Measurements from ENCODE around the gene PPID.
"Not testable (repeated sequence)": the region's sequence is repeated elsewhere in the genome, so short reads cannot be mapped to it uniquely, and the experiment has no call there.

Gene PPID

GRCh38 chr4:158722917-158723793 is at the start of gene PPID:
Gene PPID (minus strand): TSS chr4:158723396. CDS start chr4:158723288, 108 bp downstream.
- peak; percentile 68 for DNase-seq

- DNase-seq: no peak
Measured at GRCh38 chr4:158771776-158772175, 48.6 kb upstream of the PPID start.

DNA sequence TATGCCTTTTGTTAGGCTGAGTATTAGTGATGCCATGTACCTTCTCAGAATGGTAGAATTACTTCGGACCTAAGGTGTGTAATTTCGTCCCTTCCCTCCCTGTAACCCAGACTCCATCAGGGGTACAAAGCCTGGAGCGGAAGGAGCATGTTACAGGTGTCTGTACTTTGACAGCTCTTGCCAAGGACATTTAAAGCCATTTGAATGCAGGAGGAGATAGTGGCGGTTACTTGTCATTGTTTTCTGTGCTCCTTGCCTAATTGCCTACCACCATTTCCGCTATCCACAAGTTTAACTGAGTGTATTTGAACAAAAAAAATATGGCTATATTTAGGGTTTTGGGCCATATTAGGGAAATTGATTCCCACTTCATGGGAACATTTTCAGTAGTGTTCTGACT is 47.5 kb upstream of the PPID start:
- no peak for DNase-seq

GRCh38 chr4:158769175-158769921 is 46.2 kb upstream of the PPID start:
- peak; percentile 15 for DNase-seq

DNA sequence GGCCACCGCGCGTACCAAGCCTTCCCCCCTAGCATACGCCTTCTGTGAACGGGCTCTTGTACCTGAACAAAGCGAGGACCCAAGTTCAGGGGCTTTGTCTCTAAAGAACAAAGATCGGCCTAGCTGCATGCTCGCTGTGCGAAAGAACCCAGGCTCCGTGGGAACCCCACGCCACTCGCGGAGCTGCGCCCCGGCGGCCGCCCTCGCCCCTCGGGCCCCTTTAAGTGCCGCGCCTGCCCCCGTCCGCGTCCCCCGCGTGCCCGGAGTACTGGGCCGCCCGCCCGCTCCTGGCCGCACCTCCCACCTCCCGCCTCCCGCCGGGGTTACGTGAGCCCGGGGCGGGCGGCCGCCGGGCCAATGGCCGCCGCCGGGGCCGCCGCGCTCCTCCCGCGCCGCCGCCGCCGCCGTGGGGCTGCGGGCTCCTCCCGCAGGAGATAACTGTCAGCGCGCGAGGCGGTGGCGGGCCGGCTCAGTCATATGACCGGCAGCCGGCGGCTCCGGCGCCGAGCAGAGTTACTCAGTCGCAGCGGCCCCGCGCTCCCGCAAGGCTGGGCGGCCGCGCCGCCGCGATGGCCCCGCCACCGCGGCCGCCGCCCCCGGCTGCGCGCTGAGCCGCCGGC is 45.5 kb upstream of the PPID start, which contains the start of gene FNIP2:
Gene FNIP2, plus strand, starts transcription at position 472 of the 620 bp plus-strand sequence. CDS start 187 bp downstream, outside the sequence.
- peak; percentile 61 for DNase-seq

DNA sequence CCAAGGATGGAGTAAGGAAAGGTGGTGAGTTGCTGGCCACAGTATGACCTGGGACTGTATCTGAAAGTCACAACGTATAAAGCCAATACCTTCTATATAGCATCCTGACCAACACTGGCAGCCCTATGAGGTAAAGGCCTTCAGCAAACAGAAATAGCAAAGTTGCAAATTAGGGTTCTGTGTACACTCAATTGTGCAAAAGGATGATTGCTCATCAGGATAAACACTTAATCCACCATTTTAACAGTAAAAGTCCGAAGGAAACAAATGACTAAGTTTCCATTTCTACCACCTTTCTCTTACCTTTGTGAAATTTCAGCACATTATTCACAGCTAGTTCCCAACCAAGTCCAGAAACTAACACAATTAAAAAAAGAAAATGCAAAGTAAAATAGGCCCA is 44.3 kb upstream of the PPID start:
- DNase-seq: no peak

DNA sequence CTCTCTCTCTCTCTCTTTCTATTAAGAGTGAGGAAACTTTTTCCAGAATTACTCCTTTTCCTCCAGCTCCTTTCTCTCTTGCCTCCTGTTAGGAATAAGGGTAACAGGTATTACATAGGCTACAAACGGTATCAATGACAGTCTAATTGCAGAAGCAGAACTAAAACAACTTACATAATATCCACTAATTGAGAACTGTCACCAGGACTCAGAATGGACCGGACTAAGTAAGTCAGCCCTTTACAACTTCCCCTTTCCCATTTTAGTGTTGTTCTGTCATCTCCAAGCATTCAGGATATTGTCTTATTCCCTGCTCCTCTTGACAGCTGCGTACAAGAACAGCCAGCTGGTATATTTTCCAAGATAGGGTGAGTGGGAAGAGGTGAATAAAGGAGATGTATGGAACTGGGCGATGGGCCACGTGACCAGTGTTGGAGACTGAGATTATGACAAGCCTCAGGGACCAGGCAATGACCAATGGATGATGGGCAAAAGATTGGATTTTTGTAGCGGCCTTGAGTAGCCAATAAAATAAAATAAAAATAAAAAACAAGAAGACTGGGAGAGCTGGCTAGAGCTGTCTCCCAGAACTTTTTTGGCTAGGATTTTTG is 43.3 kb upstream of the PPID start:
- no peak for DNase-seq

DNA sequence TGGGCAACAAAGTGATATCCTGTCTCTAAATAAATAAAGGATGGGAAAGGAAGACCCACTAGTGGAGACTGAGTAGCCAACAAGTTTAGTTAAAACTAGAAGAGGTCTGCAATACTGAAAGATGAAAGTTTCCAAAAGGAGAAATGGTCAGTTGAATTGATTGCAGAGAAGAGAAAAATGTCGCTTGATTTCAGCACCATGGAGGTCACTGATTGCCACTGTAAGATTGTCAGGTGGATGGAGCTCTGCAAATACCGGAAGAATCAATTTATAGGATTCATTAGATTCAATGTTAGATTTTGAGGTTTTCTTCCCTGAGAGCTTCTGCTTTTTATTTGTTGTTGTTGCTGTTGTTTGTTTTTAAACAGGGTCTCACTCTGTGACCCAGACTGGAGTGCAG is 40.3 kb upstream of the PPID start:
- DNase-seq: no peak

DNA sequence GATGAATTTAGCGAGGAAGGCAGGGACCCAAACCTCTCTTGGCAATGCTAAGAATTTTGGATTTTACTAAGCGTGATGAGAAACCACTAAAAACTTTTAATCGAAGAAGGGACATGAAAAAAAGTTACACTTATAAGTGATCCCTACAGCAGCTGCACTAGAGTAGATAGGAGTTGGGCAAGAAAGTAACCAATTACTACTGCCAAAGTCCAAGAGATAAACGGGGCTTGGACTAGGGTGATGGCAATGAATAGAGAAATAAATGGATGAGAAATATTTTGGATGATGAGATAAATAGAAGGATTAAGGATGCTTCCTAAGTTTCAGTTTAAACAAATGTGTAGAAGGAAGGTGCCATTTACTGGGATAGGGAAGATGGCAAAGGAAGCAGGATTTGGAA is 39.4 kb upstream of the PPID start:
- no peak for DNase-seq

DNA sequence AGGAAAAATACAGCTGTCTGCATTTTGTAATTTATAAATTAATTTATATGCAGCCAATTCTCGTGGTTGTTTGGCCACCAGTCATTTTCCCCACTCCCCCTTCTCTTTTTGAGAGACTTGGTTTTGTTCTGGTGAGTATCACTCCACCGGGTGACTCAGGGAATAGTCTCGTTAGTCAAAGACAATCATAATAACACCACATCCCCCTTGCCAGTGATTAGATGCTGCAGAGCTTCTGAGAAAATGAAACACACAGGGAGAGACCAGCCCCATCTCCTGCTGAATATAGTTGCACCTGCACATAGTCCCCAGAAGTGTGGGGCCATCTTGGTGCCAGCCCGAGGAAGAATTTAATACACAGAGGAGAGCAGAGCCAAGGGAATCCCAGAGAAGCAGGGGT is 37.7 kb upstream of the PPID start:
- no peak for DNase-seq

DNA sequence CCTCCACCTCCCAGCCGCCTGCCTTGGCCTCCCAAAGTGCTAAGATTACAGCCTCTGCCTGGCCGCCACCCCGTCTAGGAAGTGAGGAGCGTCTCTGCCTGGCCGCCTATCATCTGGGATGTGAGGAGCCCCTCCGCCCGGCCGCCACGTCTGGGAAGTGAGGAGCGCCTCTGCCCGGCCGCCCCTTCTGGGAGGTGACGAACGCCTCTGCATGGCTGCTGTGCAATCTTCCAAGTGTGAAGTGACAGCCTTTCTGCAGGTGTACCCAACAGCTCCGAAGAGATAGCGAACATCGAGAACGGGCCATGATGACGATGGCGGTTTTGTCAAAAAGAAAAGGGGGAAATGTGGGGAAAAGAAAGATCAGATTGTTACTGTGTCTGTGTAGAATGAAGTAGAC is 36.3 kb upstream of the PPID start:
- DNase-seq: not testable (repeated sequence)

- DNase-seq: no peak
Measured at GRCh38 chr4:158758703-158759102, 35.5 kb upstream of the PPID start.

DNA sequence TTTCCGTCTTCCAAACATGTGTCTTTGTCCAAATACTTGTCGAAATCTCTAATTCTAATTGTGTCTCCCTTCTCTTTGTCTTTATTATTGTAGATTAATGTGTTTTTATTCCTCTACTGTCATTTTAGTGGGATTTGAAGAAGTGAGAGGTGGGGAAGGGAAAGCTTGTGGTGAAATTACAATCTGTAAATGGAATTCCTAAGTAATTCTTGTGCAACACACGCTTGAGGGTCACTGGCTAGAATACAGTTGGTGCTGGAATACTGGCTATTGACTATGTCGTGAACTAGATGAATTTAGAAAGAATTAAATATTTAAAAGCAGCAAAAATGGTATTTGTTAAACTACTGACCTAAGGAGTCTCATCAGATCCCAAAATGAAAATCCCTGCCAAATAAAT is 34.9 kb upstream of the PPID start:
- DNase-seq: no peak

- no peak for DNase-seq
Measured at GRCh38 chr4:158756588-158756987, 33.4 kb upstream of the PPID start.

GRCh38 chr4:158755819-158756218 is 32.6 kb upstream of the PPID start:
- DNase-seq: not testable (repeated sequence)

- no peak for DNase-seq
Measured at GRCh38 chr4:158754385-158755180, 31.4 kb upstream of the PPID start.

GRCh38 chr4:158750379-158750778 is 27.2 kb upstream of the PPID start:
- no peak for DNase-seq

GRCh38 chr4:158746537-158746936 is 23.3 kb upstream of the PPID start:
- not testable (repeated sequence) for DNase-seq

DNA sequence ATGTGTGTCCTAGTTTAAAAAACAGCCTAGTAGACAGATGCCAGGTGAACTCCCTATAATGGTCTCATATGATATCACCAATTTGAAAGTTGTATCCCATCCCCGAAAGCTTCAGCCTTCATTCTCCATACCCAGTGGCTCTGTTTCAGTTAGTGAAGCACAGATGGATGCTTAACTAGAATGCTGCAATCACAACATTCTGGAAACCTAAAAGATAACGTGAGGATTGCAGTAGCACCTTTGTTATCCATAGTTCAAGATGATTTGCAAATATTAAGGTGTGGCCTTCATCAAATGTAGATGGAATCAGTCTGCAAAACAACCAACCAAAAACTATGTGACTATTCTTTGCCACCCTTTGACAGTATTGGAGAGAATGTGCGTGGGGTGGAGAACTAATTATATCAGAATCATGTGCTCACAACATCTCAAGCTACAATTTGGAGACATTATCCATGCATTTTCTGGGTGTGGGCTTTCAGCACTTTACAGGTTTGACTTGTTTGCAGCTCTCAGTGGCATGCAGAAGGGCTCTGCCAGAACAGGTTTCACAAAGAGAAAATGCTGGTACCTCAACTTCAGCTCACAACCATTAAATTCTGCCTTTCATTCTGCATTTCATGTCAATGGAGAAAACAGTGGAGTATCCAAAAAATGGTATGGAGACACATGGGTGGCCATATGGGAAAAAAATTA is 18.3 kb upstream of the PPID start:
- DNase-seq: no peak

DNA sequence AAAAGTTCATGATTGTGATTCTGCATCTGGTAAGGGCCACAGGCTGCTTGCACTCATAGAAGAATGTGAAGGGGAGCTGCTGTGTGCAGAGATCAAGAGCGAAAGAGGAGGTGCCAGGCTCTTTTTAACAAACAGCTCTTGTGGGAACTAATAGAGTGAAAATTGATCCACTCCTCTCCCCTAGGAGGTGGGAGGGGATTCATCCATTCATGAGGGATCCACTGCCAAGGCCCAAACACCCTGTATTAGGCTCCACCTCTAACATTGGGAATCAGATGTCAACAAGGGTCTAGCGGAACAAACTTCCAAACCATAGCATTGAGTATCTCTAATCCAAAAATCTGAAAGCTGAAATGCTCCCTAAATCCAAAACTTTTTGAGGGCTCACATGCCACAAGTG is 16.4 kb upstream of the PPID start:
- DNase-seq: no peak

GRCh38 chr4:158738866-158739265 is 15.7 kb upstream of the PPID start:
- no peak for DNase-seq

All from activated CD4-positive, alpha-beta T cell treated with anti-CD3 and anti-CD28 coated beads for 1 hour (primary cell).